K562 (cell line): Measurements from ENCODE around the gene KLF4. TPM values are rescaled to one million over a fixed set of nuclear protein-coding genes. Genes with fewer than 3 reads are reported as not detected.
A peak's percentile ranks its signal among the peaks of the same experiment; 100 is the strongest.

Source experiments
- KDM5B ChIP-seq: fragments of 200-600 bp; sonication (generic); IDR thresholded peaks from 2 replicates; pipeline ENCODE4 v1.6.1; 2012; ENCODE audit warnings: low read depth, mild to moderate bottlenecking, moderate library complexity, low read length, control low read depth, inconsistent platforms; ENCODE audit not compliant: insufficient replicate concordance
- KLF6 ChIP-seq: fragments of 250-450 bp; sonication (Bioruptor Pico); IDR thresholded peaks from 2 replicates; pipeline ENCODE4 v1.4.0; 2020; ENCODE audit warnings: mild to moderate bottlenecking, moderate library complexity, borderline replicate concordance
- NRF1 ChIP-seq, 2 experiments: fragments of 450-650 bp; IDR thresholded peaks in 1 of 2; conservative IDR thresholded peaks in 1 of 2; 2 replicates each; pipeline ENCODE4 v1.6.1; 2014; ENCODE audit warnings: mild to moderate bottlenecking in 2 of 2
- SP2 ChIP-seq: IDR thresholded peaks from 2 replicates; pipeline ENCODE4 v1.6.1; 2011; ENCODE audit warnings: mild to moderate bottlenecking, low read depth, low read length, moderate library complexity; ENCODE audit not compliant: poor library complexity, severe bottlenecking; ENCODE audit errors: extremely low read depth
- TAF15 ChIP-seq: fragments of 200-400 bp; formaldehyde crosslinking; IDR thresholded peaks from 2 replicates; pipeline ENCODE4 v1.6.1; 2017; ENCODE audit warnings: mild to moderate bottlenecking, low read depth, low read length, moderate library complexity
- ZBTB7A ChIP-seq: IDR thresholded peaks from 2 replicates; pipeline ENCODE4 v1.6.1; 2011; ENCODE audit warnings: low read depth, mild to moderate bottlenecking, low read length, moderate library complexity, borderline replicate concordance; ENCODE audit not compliant: control insufficient read depth
- ZNF143 ChIP-seq: sonication (generic); formaldehyde crosslinking; IDR thresholded peaks from 2 replicates; pipeline ENCODE4 v1.9.0; 2022; ENCODE audit warnings: mild to moderate bottlenecking, missing genetic modification reagents
- polyA plus RNA-seq, 8 experiments: library from polyadenylated mRNA; depleted of rRNA in 4 of 8; stranded (reverse) in 5 of 8; unstranded in 3 of 8; fragments of >200 nt; fragmentation: Nextera tagmentation in 2 of 8; fragmentation: Illumina TruSeq in 1 of 8; extraction: Ambion mirVana in 2 of 8; extraction: Trizol in 1 of 8; gene quantifications; 2 replicates each; pipeline versions ENCODE4 v1.2.1 to v1.2.3, GENCODE V29; 2011 to 2014; ENCODE audit warnings: inconsistent platforms in 1 of 8, missing spikeins in 1 of 8
- total RNA-seq, 7 experiments: library from RNA; depleted of rRNA in 6 of 7; stranded (reverse); fragments of >200 nt in 6 of 7; fragmentation: Illumina TruSeq in 2 of 7; extraction: Trizol in 2 of 7; gene quantifications; 2 replicates each; pipeline versions ENCODE4 v1.2.1 to v1.2.3, GENCODE V29; 2011 to 2021; ENCODE audit warnings: low replicate concordance in 1 of 7
- TF ChIP-seq, protein P1 (sequence below): sonication (generic); formaldehyde crosslinking; IDR thresholded peaks from 2 replicates; pipeline ENCODE4 v1.8.0; 2022; ENCODE audit warnings: mild to moderate bottlenecking, low read depth, missing genetic modification reagents

The KLF4 gene
- total and polyA plus RNA-seq, 9 of the 15 experiments (the other 6 are each of a cell fraction or from before 2014, with no cell fraction given) = 0.04 to 0.95 (median 0.22) TPM

GRCh38 chr9:107489144-107489673 is 360 bp downstream of the KLF4 start (continued):
- no peak for TF ChIP-seq TAF15
- TF ChIP-seq KLF6 (CRISPR knock-in tag) = no peak
- TF ChIP-seq ZBTB7A = peak; percentile 59; the same call in 1 of the 2 replicates
- no peak for TF ChIP-seq ZNF143 (CRISPR knock-in tag)
- TF ChIP-seq NRF1 (conservative IDR thresholded peaks at IDR 0.05 in 1 of 2, IDR thresholded peaks at IDR 0.05 in 1 of 2) = 0 out of 4 replicates have a peak, but pooled peaks of 1 of the 2 experiments have one; percentile 9
- TF ChIP-seq, protein P1, sequence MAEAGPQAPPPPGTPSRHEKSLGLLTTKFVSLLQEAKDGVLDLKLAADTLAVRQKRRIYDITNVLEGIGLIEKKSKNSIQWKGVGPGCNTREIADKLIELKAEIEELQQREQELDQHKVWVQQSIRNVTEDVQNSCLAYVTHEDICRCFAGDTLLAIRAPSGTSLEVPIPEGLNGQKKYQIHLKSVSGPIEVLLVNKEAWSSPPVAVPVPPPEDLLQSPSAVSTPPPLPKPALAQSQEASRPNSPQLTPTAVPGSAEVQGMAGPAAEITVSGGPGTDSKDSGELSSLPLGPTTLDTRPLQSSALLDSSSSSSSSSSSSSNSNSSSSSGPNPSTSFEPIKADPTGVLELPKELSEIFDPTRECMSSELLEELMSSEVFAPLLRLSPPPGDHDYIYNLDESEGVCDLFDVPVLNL (CRISPR knock-in tag) = no peak
- peak; percentile 15 for TF ChIP-seq KDM5B
- no peak for TF ChIP-seq SP2
